Parathyroid adenoma (tissue), 2 donors: ENCODE results near the gene OSBPL1A.

Experiments used
- H2AFZ ChIP-seq: fragments of 300-600 bp; sonication (generic); one replicate; pipeline ENCODE4 v1.7.0; 2017; ENCODE audit warnings: antibody characterized with exemption, mild to moderate bottlenecking
- H3K27ac ChIP-seq: fragments of 300-600 bp; sonication (generic); one replicate; pipeline ENCODE4 v1.7.0; 2017
- H3K27me3 ChIP-seq: fragments of 300-600 bp; sonication (generic); one replicate; pipeline ENCODE4 v1.7.0; 2017; ENCODE audit warnings: low read length; ENCODE audit not compliant: control insufficient read depth, insufficient read depth
- H3K36me3 ChIP-seq: fragments of 300-600 bp; sonication (generic); one replicate; pipeline ENCODE4 v1.7.0; 2017; ENCODE audit warnings: low read length; ENCODE audit not compliant: control insufficient read depth, insufficient read depth
- H3K4me1 ChIP-seq: fragments of 300-600 bp; sonication (generic); one replicate; pipeline ENCODE4 v1.7.0; 2017; ENCODE audit warnings: control low read depth
- H3K4me2 ChIP-seq: fragments of 300-600 bp; sonication (generic); one replicate; pipeline ENCODE4 v1.7.0; 2017; ENCODE audit warnings: low read length
- H3K4me3 ChIP-seq: fragments of 300-600 bp; sonication (generic); one replicate; pipeline ENCODE4 v1.7.0; 2017; ENCODE audit warnings: low read depth, low read length
- H3K79me2 ChIP-seq: fragments of 300-600 bp; sonication (generic); one replicate; pipeline ENCODE4 v1.7.0; 2017; ENCODE audit warnings: control low read depth
- H3K9ac ChIP-seq: fragments of 300-600 bp; sonication (generic); one replicate; pipeline ENCODE4 v1.7.0; 2017; ENCODE audit warnings: mild to moderate bottlenecking
- H3K9me3 ChIP-seq: fragments of 300-600 bp; sonication (generic); one replicate; pipeline ENCODE4 v1.7.0; 2017; ENCODE audit warnings: low read length; ENCODE audit not compliant: control insufficient read depth
- CTCF ChIP-seq: fragments of 300-600 bp; sonication (generic); IDR thresholded peaks from one replicate; pipeline ENCODE4 v1.7.0; 2017; ENCODE audit warnings: antibody characterized with exemption, mild to moderate bottlenecking
- donor health status: primary hyperparathyroidism.

Gene OSBPL1A

GRCh38 chr18:24127735-24128134 is 269.9 kb downstream of the OSBPL1A start:
- no peak overlapping the region for H3K4me2 ChIP-seq
- H3K79me2 ChIP-seq, result no peaks in the 10 kb centered on the region
- H3K27me3 ChIP-seq, result no peaks in the 10 kb centered on the region
- H3K27ac ChIP-seq, result no peak overlapping the region
- no peak overlapping the region for H3K4me3 ChIP-seq
- no peak overlapping the region for H3K9ac ChIP-seq
- H3K4me1 ChIP-seq, result no peaks in the 10 kb centered on the region
- H2AFZ ChIP-seq, result no peak overlapping the region
- no peaks in the 10 kb centered on the region for H3K9me3 ChIP-seq
- no peak for TF ChIP-seq CTCF
- no peaks in the 10 kb centered on the region for H3K36me3 ChIP-seq

- H3K4me1 ChIP-seq, result no peaks in the 10 kb centered on the region
- no peak overlapping the region for H3K9ac ChIP-seq
- H2AFZ ChIP-seq, result no peak overlapping the region
- no peak overlapping the region for H3K4me2 ChIP-seq
- no peak overlapping the region for H3K4me3 ChIP-seq
- no peak for TF ChIP-seq CTCF
- no peaks in the 10 kb centered on the region for H3K36me3 ChIP-seq
- H3K79me2 ChIP-seq, result no peaks in the 10 kb centered on the region
- no peak overlapping the region for H3K27ac ChIP-seq
- no peaks in the 10 kb centered on the region for H3K27me3 ChIP-seq
- H3K9me3 ChIP-seq, result no peaks in the 10 kb centered on the region
Measured at GRCh38 chr18:24126155-24126961, 271.3 kb downstream of the OSBPL1A start.

GRCh38 chr18:24121625-24122024 is 276.0 kb downstream of the OSBPL1A start:
- H3K9me3 ChIP-seq, result no peaks in the 10 kb centered on the region
- no peaks in the 10 kb centered on the region for H3K79me2 ChIP-seq
- H3K9ac ChIP-seq, result no peak overlapping the region
- H3K27ac ChIP-seq, result no peak overlapping the region
- no peaks in the 10 kb centered on the region for H3K27me3 ChIP-seq
- H3K36me3 ChIP-seq, result no peaks in the 10 kb centered on the region
- no peak for TF ChIP-seq CTCF
- no peak overlapping the region for H3K4me2 ChIP-seq
- H3K4me3 ChIP-seq, result no peak overlapping the region
- no peaks in the 10 kb centered on the region for H3K4me1 ChIP-seq
- no peak overlapping the region for H2AFZ ChIP-seq

- Histone ChIP-seq H3K9me3 (no peaks in the 10 kb centered on the region), H3K36me3 (no peaks in the 10 kb centered on the region), H3K27me3 (no peaks in the 10 kb centered on the region), H2AFZ (no peak overlapping the region), H3K4me1 (no peaks in the 10 kb centered on the region), H3K4me3 (no peak overlapping the region), H3K27ac (no peak overlapping the region), H3K79me2 (no peaks in the 10 kb centered on the region), H3K4me2 (no peak overlapping the region), H3K9ac (no peak overlapping the region)
- TF ChIP-seq CTCF, result no peak
Measured at GRCh38 chr18:24120676-24121075, 276.9 kb downstream of the OSBPL1A start.
